Mesothelial cell of epicardium (in vitro differentiated cells): ENCODE results near the gene KYNU. TPM values are rescaled to one million over a fixed set of nuclear protein-coding genes. Genes with fewer than 3 reads are reported as not detected.

Experiments
- DNase-seq, 2 experiments: peaks; one replicate each; pipeline ENCODE4 v3.0.0; 2021; ENCODE audit warnings: low spot score in 2 of 2; ENCODE audit not compliant: unreplicated experiment in 2 of 2
- H3K27ac Mint-ChIP-seq: 2 replicates; pipeline ENCODE4 v1.8.0; 2021; ENCODE audit warnings: mixed read lengths
- H3K27me3 Mint-ChIP-seq: 2 replicates; pipeline ENCODE4 v1.8.0; 2021; ENCODE audit warnings: low read depth, mixed read lengths
- H3K36me3 Mint-ChIP-seq: 2 replicates; pipeline ENCODE4 v1.8.0; 2021; ENCODE audit warnings: mixed read lengths
- H3K4me1 Mint-ChIP-seq: 2 replicates; pipeline ENCODE4 v1.8.0; 2021; ENCODE audit warnings: mixed read lengths
- H3K4me3 Mint-ChIP-seq: 2 replicates; pipeline ENCODE4 v1.8.0; 2021; ENCODE audit warnings: mild to moderate bottlenecking, moderate library complexity, mixed read lengths
- H3K9me3 Mint-ChIP-seq: 2 replicates; pipeline ENCODE4 v1.8.0; 2021; ENCODE audit warnings: mixed read lengths
- total RNA-seq: library from RNA; stranded (reverse); gene quantifications from 3 replicates; pipeline ENCODE4 v1.2.1, GENCODE V29; 2021
- TF ChIP-seq, protein P1 (sequence below): fragments of 200-600 bp; sonication (generic); IDR thresholded peaks from one replicate; pipeline ENCODE4 v1.5.0; 2021; ENCODE audit warnings: antibody characterized with exemption; ENCODE audit not compliant: unreplicated experiment

The KYNU gene
- total RNA-seq, 1 donor from 2014 or later: 0.09 TPM

DNA sequence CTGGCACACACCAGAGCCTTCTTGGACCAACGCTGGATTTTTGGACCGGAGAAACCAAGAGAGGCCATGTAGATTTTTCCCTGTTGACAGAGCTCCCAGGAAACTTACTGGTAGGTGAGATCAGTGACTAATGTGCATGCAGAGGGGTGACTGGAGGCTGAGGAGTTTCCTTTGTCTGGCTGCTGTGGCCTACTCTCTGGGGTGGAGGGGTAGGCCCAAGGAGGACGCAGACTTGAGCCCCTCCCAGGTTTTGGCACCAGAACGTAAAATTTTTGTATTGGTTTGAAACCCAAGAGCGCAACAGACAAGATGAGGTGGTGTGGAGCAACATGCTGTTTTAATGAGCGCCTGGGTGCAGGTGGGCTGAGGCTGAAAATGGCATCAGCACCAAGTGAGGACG, 59.2 kb downstream of the KYNU start:
- H3K36me3 Mint-ChIP-seq: no peaks in the 10 kb centered on the region
- peaks cover 11% of the 10 kb centered on the region for H3K9me3 Mint-ChIP-seq
- no peak overlapping the region for H3K27ac Mint-ChIP-seq
- H3K4me3 Mint-ChIP-seq: no peak overlapping the region
- TF ChIP-seq, protein P1, sequence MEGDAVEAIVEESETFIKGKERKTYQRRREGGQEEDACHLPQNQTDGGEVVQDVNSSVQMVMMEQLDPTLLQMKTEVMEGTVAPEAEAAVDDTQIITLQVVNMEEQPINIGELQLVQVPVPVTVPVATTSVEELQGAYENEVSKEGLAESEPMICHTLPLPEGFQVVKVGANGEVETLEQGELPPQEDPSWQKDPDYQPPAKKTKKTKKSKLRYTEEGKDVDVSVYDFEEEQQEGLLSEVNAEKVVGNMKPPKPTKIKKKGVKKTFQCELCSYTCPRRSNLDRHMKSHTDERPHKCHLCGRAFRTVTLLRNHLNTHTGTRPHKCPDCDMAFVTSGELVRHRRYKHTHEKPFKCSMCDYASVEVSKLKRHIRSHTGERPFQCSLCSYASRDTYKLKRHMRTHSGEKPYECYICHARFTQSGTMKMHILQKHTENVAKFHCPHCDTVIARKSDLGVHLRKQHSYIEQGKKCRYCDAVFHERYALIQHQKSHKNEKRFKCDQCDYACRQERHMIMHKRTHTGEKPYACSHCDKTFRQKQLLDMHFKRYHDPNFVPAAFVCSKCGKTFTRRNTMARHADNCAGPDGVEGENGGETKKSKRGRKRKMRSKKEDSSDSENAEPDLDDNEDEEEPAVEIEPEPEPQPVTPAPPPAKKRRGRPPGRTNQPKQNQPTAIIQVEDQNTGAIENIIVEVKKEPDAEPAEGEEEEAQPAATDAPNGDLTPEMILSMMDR: no peak
- no peaks in the 10 kb centered on the region for H3K27me3 Mint-ChIP-seq
- no peak for DNase-seq
- H3K4me1 Mint-ChIP-seq: peaks cover 5% of the 10 kb centered on the region

DNA sequence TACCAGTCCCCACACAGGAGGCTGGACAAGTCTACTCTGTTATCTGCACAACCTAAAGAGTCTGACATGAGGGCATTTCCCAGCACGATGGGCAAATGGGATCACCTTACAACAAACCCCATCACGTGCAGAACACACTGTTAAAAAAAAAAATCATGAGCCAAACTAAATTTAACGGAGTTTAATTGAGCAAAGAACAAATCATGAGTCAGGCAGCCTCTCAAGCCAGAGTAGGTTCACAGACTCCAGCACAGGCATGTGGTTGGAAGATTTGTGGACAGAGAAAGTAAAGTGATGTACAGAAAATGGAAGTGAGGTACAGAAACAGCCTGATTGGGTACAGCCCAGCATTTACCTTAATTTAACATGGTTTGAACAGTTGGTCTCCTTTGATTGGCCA, 59.9 kb downstream of the KYNU start:
- Mint-ChIP-seq H3K36me3 (no peaks in the 10 kb centered on the region), H3K27me3 (no peaks in the 10 kb centered on the region), H3K9me3 (peaks cover 11% of the 10 kb centered on the region), H3K4me1 (peaks cover 6% of the 10 kb centered on the region), H3K27ac (no peak overlapping the region), H3K4me3 (no peak overlapping the region)
- no peak for DNase-seq
- TF ChIP-seq, protein P1: no peak

DNA sequence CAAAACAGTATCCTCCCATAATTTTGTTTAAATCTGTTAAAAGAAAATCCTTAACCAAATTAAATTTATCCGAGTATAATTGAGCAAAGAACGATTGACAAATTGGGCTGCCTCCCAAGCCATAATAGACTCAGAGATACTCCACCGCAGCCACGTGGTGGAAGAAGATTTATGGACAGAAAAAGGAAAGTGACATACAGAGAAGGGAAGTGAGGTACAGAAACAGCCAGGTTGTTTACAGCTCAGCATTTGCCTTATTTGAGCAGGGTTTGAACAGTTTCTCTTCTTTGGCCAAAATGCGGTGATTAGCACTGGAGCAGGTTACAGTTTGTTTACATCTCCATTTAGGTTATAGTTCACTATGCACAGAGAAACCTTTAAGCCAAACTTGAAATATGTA, 60.8 kb downstream of the KYNU start:
- H3K4me3 Mint-ChIP-seq: no peak overlapping the region
- H3K27ac Mint-ChIP-seq: no peak overlapping the region
- H3K27me3 Mint-ChIP-seq: no peaks in the 10 kb centered on the region
- H3K36me3 Mint-ChIP-seq: no peaks in the 10 kb centered on the region
- H3K4me1 Mint-ChIP-seq: peaks cover 10% of the 10 kb centered on the region
- TF ChIP-seq, protein P1: no peak
- DNase-seq: no peak
- H3K9me3 Mint-ChIP-seq: peaks cover 11% of the 10 kb centered on the region

DNA sequence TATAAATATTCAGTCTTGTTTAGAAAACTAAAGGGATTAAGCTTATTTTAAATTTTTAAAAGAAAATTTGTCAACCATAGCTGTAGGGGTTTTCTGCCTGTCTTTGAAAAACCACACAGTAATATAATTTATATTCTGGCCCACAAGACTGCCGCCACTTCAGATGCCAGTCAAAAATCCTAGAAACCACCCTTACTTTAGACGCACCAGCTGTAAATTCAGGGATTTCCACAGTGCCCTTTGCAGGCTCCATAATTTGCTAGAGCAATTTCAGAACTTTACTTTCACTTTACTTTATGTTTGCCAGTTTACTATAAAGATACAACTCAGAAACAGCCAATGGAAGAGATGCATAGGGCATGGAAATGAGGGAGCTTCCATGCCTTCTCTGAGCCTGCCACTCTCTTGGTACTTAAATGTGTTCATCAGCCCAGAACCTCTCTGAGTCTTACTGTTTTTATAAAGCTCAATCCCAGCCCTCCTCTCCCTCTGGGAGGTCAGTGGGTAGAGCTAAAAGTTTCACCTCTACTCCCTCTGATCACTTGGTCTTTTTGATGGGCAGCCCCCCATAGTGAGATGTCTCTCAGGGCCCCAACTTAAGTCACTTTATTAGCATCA, 63.3 kb downstream of the KYNU start:
- no peaks in the 10 kb centered on the region for H3K27me3 Mint-ChIP-seq
- no peak overlapping the region for H3K4me3 Mint-ChIP-seq
- no peak for DNase-seq
- TF ChIP-seq, protein P1: no peak
- H3K4me1 Mint-ChIP-seq: peaks cover 29% of the 10 kb centered on the region
- H3K27ac Mint-ChIP-seq: peak overlapping the region; percentile 24
- H3K36me3 Mint-ChIP-seq: no peaks in the 10 kb centered on the region
- H3K9me3 Mint-ChIP-seq: peaks cover 3% of the 10 kb centered on the region

DNA sequence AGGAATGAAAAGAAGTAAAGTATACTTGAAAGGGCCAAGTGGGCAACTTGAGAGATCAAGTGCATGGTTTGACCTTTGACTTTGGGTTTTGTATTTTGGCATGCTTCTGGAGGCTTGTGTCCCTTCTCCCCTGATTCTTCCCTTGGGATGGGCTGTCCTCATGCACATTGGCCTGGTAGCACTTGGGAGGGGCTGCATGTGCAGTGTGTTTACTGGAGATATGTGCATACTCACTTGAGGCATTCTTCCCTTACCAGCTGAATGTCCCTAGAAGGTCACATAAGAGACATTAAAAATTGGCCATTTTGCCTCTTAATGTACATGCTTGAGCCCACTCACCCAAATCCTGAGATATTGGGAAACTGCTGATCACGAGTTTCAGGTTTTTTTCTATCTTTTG, 65.2 kb downstream of the KYNU start:
- Mint-ChIP-seq H3K9me3 (no peaks in the 10 kb centered on the region), H3K4me1 (peaks cover 29% of the 10 kb centered on the region), H3K36me3 (no peaks in the 10 kb centered on the region), H3K27ac (no peak overlapping the region), H3K4me3 (no peak overlapping the region), H3K27me3 (no peaks in the 10 kb centered on the region)
- TF ChIP-seq, protein P1: no peak
- no peak for DNase-seq

DNA sequence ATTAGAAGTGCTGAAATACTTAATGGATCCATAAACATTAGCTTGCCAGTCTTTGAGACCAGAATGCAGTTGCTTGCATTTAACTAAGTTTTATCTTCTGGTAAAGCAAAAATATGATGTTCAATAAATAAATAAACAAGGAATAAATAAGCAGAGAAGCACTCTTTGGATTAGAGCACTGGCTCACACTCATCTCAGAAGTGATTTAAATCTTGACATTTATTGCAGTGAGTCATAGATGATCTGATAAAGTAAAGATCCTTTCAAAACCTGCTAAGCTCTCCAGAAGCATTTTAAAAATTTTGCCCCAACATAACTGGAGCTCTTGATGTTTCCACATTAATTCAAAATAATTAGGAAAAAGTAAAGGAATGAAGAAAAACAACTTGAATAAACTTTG, 66.8 kb downstream of the KYNU start:
- peaks cover 29% of the 10 kb centered on the region for H3K4me1 Mint-ChIP-seq
- peaks cover 9% of the 10 kb centered on the region for H3K9me3 Mint-ChIP-seq
- peak overlapping the region; percentile 37 for H3K27ac Mint-ChIP-seq
- H3K36me3 Mint-ChIP-seq: peaks cover 5% of the 10 kb centered on the region
- no peak for DNase-seq
- H3K27me3 Mint-ChIP-seq: no peaks in the 10 kb centered on the region
- no peak overlapping the region for H3K4me3 Mint-ChIP-seq
- TF ChIP-seq, protein P1: no peak
